ENCODE measurements around the gene RIMS1.

RIMS1 gene

DNA sequence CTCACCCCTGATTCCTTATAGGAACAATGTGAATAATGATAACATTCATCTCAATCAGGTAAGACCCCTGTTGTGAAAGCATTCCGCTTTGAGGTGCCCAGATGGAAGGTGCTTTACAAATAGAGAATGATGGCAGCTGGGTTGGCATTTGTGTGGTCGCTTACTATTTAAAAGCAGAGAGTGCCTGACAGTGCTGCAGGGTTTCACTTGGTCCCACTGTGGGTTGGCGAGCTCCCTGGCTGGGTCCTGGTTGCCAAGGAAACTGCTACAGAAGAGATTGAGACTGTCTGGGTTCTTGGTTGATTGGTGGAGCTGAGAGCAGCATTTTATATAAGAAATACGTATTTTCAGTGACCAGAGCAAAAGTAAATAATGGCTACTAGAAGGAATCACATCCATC lies 528.3 kb downstream of the RIMS1 start:
- no peak for DNase-seq

DNA sequence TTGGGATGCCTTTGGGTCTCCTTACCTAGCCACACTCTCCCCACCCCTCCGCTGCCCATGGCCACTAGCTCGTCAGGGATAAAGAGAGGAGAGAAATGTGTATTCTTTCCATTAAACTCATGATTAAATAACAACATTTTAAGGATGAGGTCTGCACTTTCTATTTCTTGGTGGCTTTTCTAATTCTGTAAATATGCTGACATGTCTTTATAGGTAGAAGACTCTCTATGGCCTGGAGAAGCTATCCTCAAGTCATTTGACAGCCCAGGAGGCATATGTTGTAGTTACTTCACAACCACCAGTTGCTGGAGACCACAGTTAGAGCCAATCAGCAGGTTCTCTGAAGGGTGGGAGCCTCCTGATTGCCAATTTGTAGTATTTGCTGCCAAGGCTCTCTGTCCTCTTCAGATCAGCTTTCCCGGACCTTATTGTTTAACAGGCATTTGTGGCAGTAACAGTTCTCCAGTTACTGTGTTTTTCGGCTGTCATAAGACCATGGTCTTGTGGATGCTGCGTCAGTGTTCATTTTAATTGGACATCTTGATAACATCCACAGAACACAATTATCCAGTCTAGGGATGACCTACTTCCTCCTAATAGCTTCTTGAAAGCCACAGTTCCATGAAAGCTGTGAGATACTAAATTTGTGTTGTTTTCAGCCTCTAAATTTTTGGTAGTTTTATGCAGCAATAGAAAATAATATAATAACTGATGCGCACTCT lies 530.6 kb downstream of the RIMS1 start:
- no peak for DNase-seq

DNA sequence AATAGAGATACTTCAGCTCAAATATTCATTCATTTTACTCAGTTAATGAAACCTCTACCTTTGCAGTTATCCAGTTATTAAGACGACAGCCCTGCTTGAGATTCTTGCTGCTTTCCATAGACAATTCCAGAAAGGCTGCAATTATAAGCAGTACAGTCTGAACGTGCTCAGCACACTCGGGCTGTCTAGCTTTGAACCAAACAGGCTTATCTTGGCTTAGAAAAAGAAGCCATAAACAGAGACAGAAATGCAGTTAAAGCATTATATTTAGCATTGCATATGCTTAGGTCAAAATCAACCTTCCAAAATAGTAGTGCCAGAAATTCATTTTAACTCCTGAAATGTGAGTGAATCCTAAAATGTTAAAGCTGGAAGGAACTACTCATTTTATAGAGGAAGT lies 531.4 kb downstream of the RIMS1 start:
- no peak for DNase-seq

DNA sequence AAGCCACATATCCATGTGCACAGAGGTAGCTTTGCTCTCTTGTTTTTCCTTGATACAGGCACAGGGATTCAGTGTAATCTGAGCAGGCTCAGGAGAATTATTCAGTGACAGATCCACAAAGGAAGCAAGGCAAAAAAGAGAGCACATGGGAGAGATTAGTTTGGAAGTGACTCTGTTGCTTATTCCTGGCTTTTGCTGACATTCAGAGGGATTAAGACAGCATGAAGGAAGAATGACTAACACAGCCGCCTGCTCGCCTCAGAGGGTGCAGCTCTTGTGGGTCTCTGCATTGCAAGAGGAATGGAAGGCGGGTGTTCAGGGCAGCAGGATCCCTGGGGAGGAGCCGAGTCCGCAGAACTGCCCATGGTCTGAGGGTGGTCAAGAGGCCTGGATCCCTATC lies 532.1 kb downstream of the RIMS1 start:
- DNase-seq: no peak

DNA sequence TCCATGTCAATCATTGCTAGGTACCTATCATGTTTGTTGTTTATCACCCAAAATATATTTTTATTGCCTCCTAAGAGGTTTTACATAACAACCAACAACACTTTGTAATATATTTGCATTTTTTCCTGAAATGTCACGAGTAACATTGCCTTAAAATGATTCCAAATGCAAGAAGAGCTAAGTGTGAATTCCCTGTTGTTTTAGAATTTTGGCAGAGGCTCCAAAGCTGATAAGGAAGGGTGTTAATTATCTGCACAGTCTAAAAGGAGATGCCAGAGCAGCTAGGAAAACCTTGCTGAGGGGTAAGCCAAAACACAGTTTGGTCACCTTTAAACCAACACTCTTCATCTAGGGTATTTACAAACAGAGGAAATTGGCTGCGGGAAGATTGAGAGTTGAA lies 533.6 kb downstream of the RIMS1 start:
- DNase-seq: no peak

DNA sequence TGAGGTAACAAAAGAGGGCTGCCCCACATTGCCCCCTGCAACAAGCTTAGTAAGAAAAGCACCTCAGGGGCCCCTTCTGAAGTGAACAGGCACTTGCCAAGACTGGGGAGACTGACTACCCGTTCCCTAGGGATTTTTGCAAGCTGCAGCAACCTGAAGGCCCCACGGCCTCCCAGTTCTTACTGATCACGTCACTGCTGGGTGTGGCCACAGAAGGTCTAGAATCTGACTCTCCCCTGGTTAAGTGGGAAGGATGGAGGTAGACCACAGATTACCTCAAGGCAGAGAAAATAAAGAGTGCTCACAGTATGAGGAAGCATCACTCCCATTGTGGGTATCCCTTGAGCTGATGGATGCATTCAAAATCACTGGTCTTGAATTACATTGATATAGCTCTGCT lies 534.1 kb downstream of the RIMS1 start:
- no peak for DNase-seq

DNA sequence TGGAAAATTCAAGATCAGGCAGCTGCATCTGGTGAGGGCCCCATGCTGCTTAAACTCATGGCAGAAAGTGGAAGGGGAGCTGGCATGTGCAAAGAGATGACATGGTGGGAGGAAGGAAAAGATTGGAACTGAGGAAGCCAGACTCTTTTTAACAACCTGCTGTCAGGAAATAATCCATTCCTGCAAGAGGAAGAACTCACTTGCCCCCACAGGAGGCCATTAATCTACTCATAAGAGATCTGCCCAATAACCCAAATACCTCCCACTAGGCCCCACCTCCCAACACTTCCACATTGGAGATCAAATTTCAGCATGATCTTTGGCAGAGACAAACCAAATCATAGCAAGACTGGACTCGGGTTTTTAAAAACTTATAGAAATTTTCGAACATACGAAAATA lies 535.0 kb downstream of the RIMS1 start:
- no peak for DNase-seq

DNA sequence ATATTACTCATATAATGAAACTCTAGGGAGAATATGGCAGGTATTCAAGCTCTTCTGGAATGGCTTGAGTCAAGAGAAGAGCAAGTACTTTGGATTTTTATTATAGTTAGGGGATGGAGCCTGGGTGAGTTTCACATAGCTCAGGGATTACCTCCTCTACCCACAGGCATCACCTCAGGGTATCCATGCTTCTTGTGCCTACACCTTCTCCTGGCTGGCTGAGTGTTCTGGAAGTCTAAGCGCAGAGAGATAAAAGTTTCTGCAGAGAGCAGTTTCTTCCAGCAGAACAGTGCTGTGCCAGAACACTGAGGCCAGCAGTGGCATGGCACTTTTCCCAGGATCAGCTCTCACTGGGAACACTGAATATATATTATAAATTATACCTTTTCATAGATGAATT lies 535.8 kb downstream of the RIMS1 start:
- no peak for DNase-seq

DNA sequence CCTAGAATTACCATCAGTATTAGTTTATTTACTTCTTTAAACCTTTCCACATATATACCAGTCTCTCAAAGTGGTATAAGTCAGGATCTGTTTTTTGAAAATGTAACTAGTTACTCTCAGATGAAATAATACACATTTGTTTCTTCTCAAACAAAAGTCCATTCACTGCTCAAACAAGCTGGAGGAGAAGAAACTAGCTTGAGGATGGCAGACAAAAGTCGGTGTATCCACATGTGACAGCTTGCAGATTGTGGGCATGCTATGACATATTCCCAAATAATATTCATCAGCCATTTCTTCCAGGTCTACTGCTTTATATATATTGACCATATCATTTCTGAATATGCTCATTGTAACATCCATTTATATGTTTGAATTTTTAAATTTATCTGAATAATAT lies 538.1 kb downstream of the RIMS1 start:
- DNase-seq: no peak

DNA sequence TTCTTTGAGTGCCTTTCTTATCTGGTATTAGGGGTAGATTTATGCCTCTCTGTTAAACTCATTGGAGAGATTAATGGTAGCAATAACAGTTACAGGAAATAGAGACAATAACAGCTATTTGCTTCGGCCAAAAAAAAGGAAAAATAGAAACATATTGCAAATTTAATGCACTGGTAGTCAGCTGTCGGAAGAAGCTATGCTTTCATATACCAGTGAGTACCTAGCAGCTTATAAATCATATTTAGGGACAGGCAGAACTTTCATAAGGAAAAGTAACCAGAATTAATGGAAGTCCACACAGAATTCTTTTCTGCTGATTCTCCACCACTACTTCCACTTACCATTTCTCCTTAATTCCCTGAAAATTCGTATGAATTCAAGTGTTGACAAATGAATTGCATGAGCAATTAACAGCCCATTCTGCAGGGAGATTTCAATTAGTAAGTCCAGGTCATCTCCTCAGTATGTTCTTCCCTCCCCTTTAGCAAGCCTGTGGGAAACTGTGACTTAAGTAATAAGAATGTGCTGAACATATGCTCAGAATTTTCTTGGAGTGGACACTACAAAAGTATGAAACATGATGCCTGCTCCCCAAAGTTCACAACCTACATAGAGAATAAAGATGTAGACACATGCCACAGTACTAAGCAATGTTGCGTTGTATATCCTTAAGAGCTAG lies 538.8 kb downstream of the RIMS1 start:
- DNase-seq: no peak

DNA sequence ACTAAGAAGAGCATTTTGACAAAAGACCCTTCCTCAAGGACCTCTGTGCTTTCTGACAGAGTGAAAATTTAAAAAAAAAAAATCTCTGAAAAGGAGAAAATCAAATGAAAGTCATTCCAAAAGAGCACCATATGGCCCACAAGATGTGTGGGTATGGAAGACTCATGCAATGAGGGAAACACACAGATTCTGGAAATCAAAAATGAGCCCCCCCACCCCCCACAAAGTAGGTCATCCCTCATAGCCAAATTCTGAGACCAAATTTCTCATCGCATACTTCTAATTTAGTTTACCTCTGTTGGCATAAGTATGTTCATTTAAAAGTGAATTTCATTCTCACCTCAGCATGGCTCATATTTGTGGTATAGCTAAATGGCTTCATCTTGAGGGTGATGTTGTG lies 554.3 kb downstream of the RIMS1 start:
- DNase-seq: no peak

DNA sequence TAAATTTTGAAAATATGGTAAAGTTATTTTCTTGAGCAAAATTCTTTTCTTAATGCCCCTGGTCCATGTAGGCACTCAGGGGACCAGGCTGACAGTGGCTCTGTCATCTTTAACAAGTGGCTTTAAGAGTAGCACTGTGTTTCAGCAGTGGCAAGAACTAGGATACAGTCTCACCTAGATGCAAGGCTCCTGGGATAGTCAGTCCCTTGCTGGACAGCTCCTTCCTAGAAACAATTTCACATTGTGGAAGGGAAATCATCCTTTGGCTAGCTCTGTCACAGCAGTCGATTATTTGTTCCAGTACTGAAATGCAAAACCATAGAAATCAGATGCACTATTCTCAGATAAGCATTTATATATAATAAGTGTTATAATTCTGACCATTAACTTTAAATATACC lies 560.1 kb downstream of the RIMS1 start:
- DNase-seq: no peak

Data from right kidney (tissue), 1 donor.